Measurements from ENCODE around the gene PDP2. TPM values are rescaled to one million over a fixed set of nuclear protein-coding genes. Genes with fewer than 3 reads are reported as not detected.

The PDP2 gene
- total and polyA plus RNA-seq, 9 of the 15 experiments (the other 6 are each of a cell fraction or from before 2014, with no cell fraction given), result 2.5 to 24.3 (median 7.2) TPM

DNA sequence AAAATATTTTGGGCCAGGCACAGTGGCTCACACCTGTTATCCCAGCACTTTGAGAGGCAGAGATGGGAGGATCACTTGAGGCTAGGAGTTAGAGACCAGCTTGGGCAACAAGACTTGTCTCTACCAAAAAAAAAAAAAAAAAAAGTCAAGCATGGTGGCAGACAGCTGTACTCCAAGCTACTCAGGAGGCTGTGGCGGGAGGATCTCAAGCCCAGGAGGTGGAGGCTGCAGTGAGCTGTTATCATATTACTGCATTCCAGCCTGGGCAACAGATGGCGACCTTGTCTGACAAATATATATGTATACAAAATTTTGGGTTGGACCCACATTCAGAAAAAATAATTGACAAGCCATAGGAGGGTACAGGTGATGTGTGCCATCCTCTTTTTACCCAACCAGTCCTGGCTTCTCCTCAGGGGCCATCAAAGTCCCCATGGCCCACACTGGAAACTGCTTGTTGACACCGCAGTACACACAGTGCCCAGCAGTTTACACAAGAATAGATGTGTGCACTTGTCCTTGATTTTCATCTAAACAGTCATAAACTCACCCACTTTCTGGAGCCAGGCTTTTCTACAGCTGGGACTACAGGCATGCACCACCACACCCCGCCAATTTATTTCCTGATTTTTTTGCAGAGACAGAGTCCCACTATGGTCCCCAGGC, 56.7 kb downstream of the PDP2 start (continued):
- TF ChIP-seq, protein P1, sequence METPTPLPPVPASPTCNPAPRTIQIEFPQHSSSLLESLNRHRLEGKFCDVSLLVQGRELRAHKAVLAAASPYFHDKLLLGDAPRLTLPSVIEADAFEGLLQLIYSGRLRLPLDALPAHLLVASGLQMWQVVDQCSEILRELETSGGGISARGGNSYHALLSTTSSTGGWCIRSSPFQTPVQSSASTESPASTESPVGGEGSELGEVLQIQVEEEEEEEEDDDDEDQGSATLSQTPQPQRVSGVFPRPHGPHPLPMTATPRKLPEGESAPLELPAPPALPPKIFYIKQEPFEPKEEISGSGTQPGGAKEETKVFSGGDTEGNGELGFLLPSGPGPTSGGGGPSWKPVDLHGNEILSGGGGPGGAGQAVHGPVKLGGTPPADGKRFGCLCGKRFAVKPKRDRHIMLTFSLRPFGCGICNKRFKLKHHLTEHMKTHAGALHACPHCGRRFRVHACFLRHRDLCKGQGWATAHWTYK (CRISPR knock-in tag; IDR thresholded peaks at IDR 0.05), result no peak

DNA sequence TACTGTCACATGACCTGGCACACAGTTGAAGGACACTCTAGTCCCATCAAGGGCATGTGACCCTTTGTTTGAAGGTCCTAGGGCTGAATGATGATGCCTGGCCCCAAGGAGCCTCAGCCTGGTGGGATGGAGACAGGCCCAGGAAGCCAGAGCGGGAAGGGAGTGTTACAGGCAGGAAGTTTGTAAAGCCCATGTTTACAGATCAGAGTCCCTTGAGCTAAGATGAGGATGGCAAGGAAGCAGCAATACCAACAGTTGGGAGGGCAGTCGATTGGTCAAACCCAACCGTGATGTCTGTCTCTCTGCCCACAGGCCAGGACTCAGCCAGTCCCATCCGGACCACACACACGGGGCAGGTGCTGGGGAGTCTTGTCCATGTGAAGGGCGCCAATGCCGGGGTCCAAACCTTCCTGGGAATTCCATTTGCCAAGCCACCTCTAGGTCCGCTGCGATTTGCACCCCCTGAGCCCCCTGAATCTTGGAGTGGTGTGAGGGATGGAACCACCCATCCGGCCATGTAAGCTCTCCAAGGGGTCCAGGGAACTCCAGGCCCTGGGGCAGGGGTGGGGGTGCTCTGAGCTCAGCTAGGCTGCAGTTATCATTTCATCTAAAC, 57.5 kb downstream of the PDP2 start:
- FAIRE-seq (no peak), ATAC-seq (no peak), DNase-seq (ENCODE audit: extremely low read depth in 1 of 4, low spot score in 3 of 4) (no peak)
- intact Hi-C loops (cut with micrococcal nuclease), result no loop called here
- peaks cover 10% of the 10 kb centered on the region; the same call in 1 of the 2 replicates for H4K20me1 ChIP-seq (replicated peaks; ENCODE audit: control insufficient read depth, insufficient read depth, low read length)
- CTCF ChIA-PET (ENCODE audit: low intra/inter-chr PET ratio), result no interaction called here
- 0 out of 4 replicates have a peak overlapping the region, but pooled peaks of 1 of the 2 experiments have one; percentile 48 for H3K9ac ChIP-seq (ENCODE audit: insufficient read depth in 1 of 2, low read depth in 2 of 2, low read length in 2 of 2)
- peaks cover 13 to 37% of the 10 kb centered on the region in 2 experiments for H3K4me1 ChIP-seq (replicated peaks in 1 of 2; ENCODE audit: control insufficient read depth in 2 of 2, insufficient read depth in 2 of 2, low read length in 2 of 2)
- POLR2A ChIA-PET, result interaction anchor here (1.3 kb wide), 1 partner anchor 10 kb away, joined by 4 read pairs; no protein-coding TSS in a partner anchor
- no peak overlapping the region for H3K4me2 ChIP-seq (ENCODE audit: insufficient read depth, low read length)
- no peak overlapping the region for H2AFZ ChIP-seq (ENCODE audit: low read depth, low read length)
- H3K36me3 ChIP-seq (ENCODE audit: control insufficient read depth, insufficient read depth, low read length), result peaks cover 68% of the 10 kb centered on the region; the same call in 2 of the 3 replicates
- H3K27ac ChIP-seq (ENCODE audit: extremely low read depth, low read depth, low read length), result no peak overlapping the region
- in situ Hi-C loops (cut with MboI), result no loop called here
- peaks cover 46% of the 10 kb centered on the region for H3K79me2 ChIP-seq (ENCODE audit: control insufficient read depth, insufficient read depth, low read length)
- H3K9me3 ChIP-seq (replicated peaks; ENCODE audit: control insufficient read depth, insufficient read depth, low read depth, low read length), result no peaks in the 10 kb centered on the region
- 95% methylated on average over 8 of the region's 10 CpGs for WGBS (ENCODE audit: insufficient coverage, low coverage, missing lambda C conversion rate)
- H3K27me3 ChIP-seq (ENCODE audit: control insufficient read depth in 2 of 2, insufficient read depth in 2 of 2, low read length in 2 of 2), result no peaks in the 10 kb centered on the region
- H3K4me3 ChIP-seq, result no peak overlapping the region
- TF ChIP-seq, protein P2, sequence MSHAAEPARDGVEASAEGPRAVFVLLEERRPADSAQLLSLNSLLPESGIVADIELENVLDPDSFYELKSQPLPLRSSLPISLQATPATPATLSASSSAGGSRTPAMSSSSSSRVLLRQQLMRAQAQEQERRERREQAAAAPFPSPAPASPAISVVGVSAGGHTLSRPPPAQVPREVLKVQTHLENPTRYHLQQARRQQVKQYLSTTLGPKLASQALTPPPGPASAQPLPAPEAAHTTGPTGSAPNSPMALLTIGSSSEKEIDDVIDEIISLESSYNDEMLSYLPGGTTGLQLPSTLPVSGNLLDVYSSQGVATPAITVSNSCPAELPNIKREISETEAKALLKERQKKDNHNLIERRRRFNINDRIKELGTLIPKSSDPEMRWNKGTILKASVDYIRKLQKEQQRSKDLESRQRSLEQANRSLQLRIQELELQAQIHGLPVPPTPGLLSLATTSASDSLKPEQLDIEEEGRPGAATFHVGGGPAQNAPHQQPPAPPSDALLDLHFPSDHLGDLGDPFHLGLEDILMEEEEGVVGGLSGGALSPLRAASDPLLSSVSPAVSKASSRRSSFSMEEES (CRISPR knock-in tag; IDR thresholded peaks at IDR 0.05), result peak; percentile 38; the same call in 1 of the 2 replicates
- TF ChIP-seq, protein P3, sequence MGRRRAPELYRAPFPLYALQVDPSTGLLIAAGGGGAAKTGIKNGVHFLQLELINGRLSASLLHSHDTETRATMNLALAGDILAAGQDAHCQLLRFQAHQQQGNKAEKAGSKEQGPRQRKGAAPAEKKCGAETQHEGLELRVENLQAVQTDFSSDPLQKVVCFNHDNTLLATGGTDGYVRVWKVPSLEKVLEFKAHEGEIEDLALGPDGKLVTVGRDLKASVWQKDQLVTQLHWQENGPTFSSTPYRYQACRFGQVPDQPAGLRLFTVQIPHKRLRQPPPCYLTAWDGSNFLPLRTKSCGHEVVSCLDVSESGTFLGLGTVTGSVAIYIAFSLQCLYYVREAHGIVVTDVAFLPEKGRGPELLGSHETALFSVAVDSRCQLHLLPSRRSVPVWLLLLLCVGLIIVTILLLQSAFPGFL (CRISPR knock-in tag; IDR thresholded peaks at IDR 0.05), result no peak
- BruUV-seq (replicated peaks), result no TSS peak
- peaks cover 4% of the 10 kb centered on the region for H3K9me1 ChIP-seq (ENCODE audit: control insufficient read depth, insufficient read depth, low read length)

Measured in K562 (cell line).